ENCODE measurements around the gene LRRC1.

The LRRC1 gene

GRCh38 chr6:53888931-53889330, 94.1 kb downstream of the LRRC1 start:
- Histone ChIP-seq H3K4me3 (ENCODE audit: insufficient read depth in 1 of 2, low read depth in 1 of 2, low read length in 2 of 2) (no peak overlapping the region), H2AK5ac (ENCODE audit: low read length, severe bottlenecking) (no peak overlapping the region), H2BK5ac (ENCODE audit: low read depth, low read length, poor library complexity, severe bottlenecking) (no peak overlapping the region), H4K91ac (ENCODE audit: low read length) (no peak overlapping the region), H2AFZ (ENCODE audit: low read depth, low read length) (no peak overlapping the region), H3K9ac (ENCODE audit: low read length) (no peak overlapping the region), H3K4ac (ENCODE audit: low read depth in 1 of 2, low read length in 2 of 2) (no peak overlapping the region), H2BK15ac (ENCODE audit: low read depth, poor library complexity, severe bottlenecking) (no peak overlapping the region), H4K8ac (ENCODE audit: low read length) (no peak overlapping the region), H3K4me1 (ENCODE audit: control insufficient read depth, insufficient read depth, low read depth, low read length) (peaks cover under 1% of the 10 kb centered on the region), H3K18ac (ENCODE audit: low read depth in 1 of 2, low read length in 2 of 2) (no peak overlapping the region), H3K4me2 (ENCODE audit: low read length, poor library complexity, severe bottlenecking) (no peak overlapping the region), H3K9me3 (ENCODE audit: control insufficient read depth, low read length) (no peaks in the 10 kb centered on the region), H3K27ac (ENCODE audit: low read length, poor library complexity, severe bottlenecking) (no peak overlapping the region), H3K27me3 (ENCODE audit: control insufficient read depth in 1 of 2, insufficient read depth in 1 of 2, low read length in 2 of 2) (no peaks in the 10 kb centered on the region), H3K23ac (ENCODE audit: low read length in 2 of 2) (no peak overlapping the region), H2BK12ac (ENCODE audit: low read length in 2 of 2) (no peak overlapping the region), H3K79me1 (replicated peaks; ENCODE audit: low read length, poor library complexity, severe bottlenecking) (peaks cover 5% of the 10 kb centered on the region), H3K14ac (ENCODE audit: low read length in 2 of 2) (no peak overlapping the region), H3K36me3 (ENCODE audit: control insufficient read depth in 1 of 2, insufficient read depth in 2 of 2, low read depth in 1 of 2, low read length in 2 of 2) (no peaks in the 10 kb centered on the region), H2BK120ac (ENCODE audit: low read depth, low read length) (no peak overlapping the region)
- no CpG with 5 or more reads among the region's 1 CpG for WGBS
- DNase-seq, result peak; percentile 49

- Histone ChIP-seq H3K4me2 (ENCODE audit: low read length, poor library complexity, severe bottlenecking) (no peak overlapping the region), H3K27me3 (ENCODE audit: control insufficient read depth in 1 of 2, insufficient read depth in 1 of 2, low read length in 2 of 2) (no peaks in the 10 kb centered on the region), H2BK15ac (ENCODE audit: low read depth, poor library complexity, severe bottlenecking) (no peak overlapping the region), H4K91ac (ENCODE audit: low read length) (no peak overlapping the region), H2AFZ (ENCODE audit: low read depth, low read length) (no peak overlapping the region), H3K14ac (ENCODE audit: low read length in 2 of 2) (no peak overlapping the region), H3K4me3 (ENCODE audit: insufficient read depth in 1 of 2, low read depth in 1 of 2, low read length in 2 of 2) (no peak overlapping the region), H3K9me3 (ENCODE audit: control insufficient read depth, low read length) (no peaks in the 10 kb centered on the region), H3K9ac (ENCODE audit: low read length) (no peak overlapping the region), H3K18ac (ENCODE audit: low read depth in 1 of 2, low read length in 2 of 2) (no peak overlapping the region), H3K23ac (ENCODE audit: low read length in 2 of 2) (no peak overlapping the region), H2BK12ac (ENCODE audit: low read length in 2 of 2) (no peak overlapping the region), H3K27ac (ENCODE audit: low read length, poor library complexity, severe bottlenecking) (no peak overlapping the region), H2BK120ac (ENCODE audit: low read depth, low read length) (no peak overlapping the region), H3K79me1 (replicated peaks; ENCODE audit: low read length, poor library complexity, severe bottlenecking) (peaks cover 5% of the 10 kb centered on the region), H3K4me1 (ENCODE audit: control insufficient read depth, insufficient read depth, low read depth, low read length) (peaks cover 4% of the 10 kb centered on the region), H3K4ac (ENCODE audit: low read depth in 1 of 2, low read length in 2 of 2) (no peak overlapping the region), H4K8ac (ENCODE audit: low read length) (no peak overlapping the region), H2BK5ac (ENCODE audit: low read depth, low read length, poor library complexity, severe bottlenecking) (no peak overlapping the region), H2AK5ac (ENCODE audit: low read length, severe bottlenecking) (no peak overlapping the region), H3K36me3 (ENCODE audit: control insufficient read depth in 1 of 2, insufficient read depth in 2 of 2, low read depth in 1 of 2, low read length in 2 of 2) (no peaks in the 10 kb centered on the region)
- DNase-seq, result peak; percentile 33
- WGBS, result no CpG with 5 or more reads among the region's 1 CpG
Measured at GRCh38 chr6:53889365-53889764, 94.6 kb downstream of the LRRC1 start.

GRCh38 chr6:53892707-53893106, 97.9 kb downstream of the LRRC1 start:
- Histone ChIP-seq H3K4ac (ENCODE audit: low read depth in 1 of 2, low read length in 2 of 2) (no peak overlapping the region), H3K27ac (ENCODE audit: low read length, poor library complexity, severe bottlenecking) (no peak overlapping the region), H3K9ac (ENCODE audit: low read length) (no peak overlapping the region), H3K18ac (ENCODE audit: low read depth in 1 of 2, low read length in 2 of 2) (no peak overlapping the region), H3K4me3 (ENCODE audit: insufficient read depth in 1 of 2, low read depth in 1 of 2, low read length in 2 of 2) (no peak overlapping the region), H3K36me3 (ENCODE audit: control insufficient read depth in 1 of 2, insufficient read depth in 2 of 2, low read depth in 1 of 2, low read length in 2 of 2) (no peaks in the 10 kb centered on the region), H3K27me3 (ENCODE audit: control insufficient read depth in 1 of 2, insufficient read depth in 1 of 2, low read length in 2 of 2) (no peaks in the 10 kb centered on the region), H2BK15ac (ENCODE audit: low read depth, poor library complexity, severe bottlenecking) (no peak overlapping the region), H3K79me1 (replicated peaks; ENCODE audit: low read length, poor library complexity, severe bottlenecking) (peaks cover 4% of the 10 kb centered on the region), H4K91ac (ENCODE audit: low read length) (no peak overlapping the region), H3K4me1 (ENCODE audit: control insufficient read depth, insufficient read depth, low read depth, low read length) (peaks cover 4% of the 10 kb centered on the region), H3K9me3 (ENCODE audit: control insufficient read depth, low read length) (no peaks in the 10 kb centered on the region), H3K4me2 (ENCODE audit: low read length, poor library complexity, severe bottlenecking) (no peak overlapping the region), H2BK120ac (ENCODE audit: low read depth, low read length) (no peak overlapping the region), H4K8ac (ENCODE audit: low read length) (no peak overlapping the region), H3K14ac (ENCODE audit: low read length in 2 of 2) (no peak overlapping the region), H2AFZ (ENCODE audit: low read depth, low read length) (no peak overlapping the region), H2AK5ac (ENCODE audit: low read length, severe bottlenecking) (no peak overlapping the region), H3K23ac (ENCODE audit: low read length in 2 of 2) (no peak overlapping the region), H2BK5ac (ENCODE audit: low read depth, low read length, poor library complexity, severe bottlenecking) (no peak overlapping the region), H2BK12ac (ENCODE audit: low read length in 2 of 2) (no peak overlapping the region)
- WGBS, result 100% methylated on average over 1 of the region's 1 CpG
- no peak for DNase-seq

- H3K4me2 ChIP-seq (ENCODE audit: low read length, poor library complexity, severe bottlenecking), result no peak overlapping the region
- no peak overlapping the region for H2BK12ac ChIP-seq (ENCODE audit: low read length in 2 of 2)
- H3K9me3 ChIP-seq (ENCODE audit: control insufficient read depth, low read length), result no peaks in the 10 kb centered on the region
- no peak overlapping the region for H2BK15ac ChIP-seq (ENCODE audit: low read depth, poor library complexity, severe bottlenecking)
- no peak overlapping the region for H3K18ac ChIP-seq (ENCODE audit: low read depth in 1 of 2, low read length in 2 of 2)
- H2BK120ac ChIP-seq (ENCODE audit: low read depth, low read length), result no peak overlapping the region
- H3K27me3 ChIP-seq (ENCODE audit: control insufficient read depth in 1 of 2, insufficient read depth in 1 of 2, low read length in 2 of 2), result no peaks in the 10 kb centered on the region
- H3K79me1 ChIP-seq (replicated peaks; ENCODE audit: low read length, poor library complexity, severe bottlenecking), result peaks cover 4% of the 10 kb centered on the region
- H3K27ac ChIP-seq (ENCODE audit: low read length, poor library complexity, severe bottlenecking), result no peak overlapping the region
- 51% methylated on average over 2 of the region's 2 CpGs for WGBS
- no peak overlapping the region for H3K14ac ChIP-seq (ENCODE audit: low read length in 2 of 2)
- no peaks in the 10 kb centered on the region for H3K36me3 ChIP-seq (ENCODE audit: control insufficient read depth in 1 of 2, insufficient read depth in 2 of 2, low read depth in 1 of 2, low read length in 2 of 2)
- H3K4ac ChIP-seq (ENCODE audit: low read depth in 1 of 2, low read length in 2 of 2), result no peak overlapping the region
- H3K4me1 ChIP-seq (ENCODE audit: control insufficient read depth, insufficient read depth, low read depth, low read length), result peaks cover 4% of the 10 kb centered on the region
- DNase-seq, result peak; percentile 28
- peak overlapping the region; percentile 21 for H2AK5ac ChIP-seq (ENCODE audit: low read length, severe bottlenecking)
- no peak overlapping the region for H3K23ac ChIP-seq (ENCODE audit: low read length in 2 of 2)
- no peak overlapping the region for H4K91ac ChIP-seq (ENCODE audit: low read length)
- H3K9ac ChIP-seq (ENCODE audit: low read length), result no peak overlapping the region
- H2BK5ac ChIP-seq (ENCODE audit: low read depth, low read length, poor library complexity, severe bottlenecking), result no peak overlapping the region
- no peak overlapping the region for H3K4me3 ChIP-seq (ENCODE audit: insufficient read depth in 1 of 2, low read depth in 1 of 2, low read length in 2 of 2)
- no peak overlapping the region for H4K8ac ChIP-seq (ENCODE audit: low read length)
- no peak overlapping the region for H2AFZ ChIP-seq (ENCODE audit: low read depth, low read length)
Measured at GRCh38 chr6:53894091-53894490, 99.3 kb downstream of the LRRC1 start.
